Ishikawa (cell line): ENCODE data around the gene CMTM8.

Experiments used
- CEBPB ChIP-seq: IDR thresholded peaks from 2 replicates; pipeline ENCODE4 v1.6.1; 2012
- CREB1 ChIP-seq: IDR thresholded peaks from 2 replicates; pipeline ENCODE4 v1.6.1; 2012; ENCODE audit warnings: low read depth
- EGR1 ChIP-seq: IDR thresholded peaks from 2 replicates; pipeline ENCODE4 v1.6.1; 2012
- EP300 ChIP-seq: IDR thresholded peaks from 2 replicates; pipeline ENCODE4 v1.6.1; 2012; ENCODE audit warnings: borderline replicate concordance
- FOXM1 ChIP-seq: IDR thresholded peaks from 2 replicates; pipeline ENCODE4 v1.6.1; 2012; ENCODE audit warnings: low read depth, borderline replicate concordance
- NFIC ChIP-seq: IDR thresholded peaks from 2 replicates; pipeline ENCODE4 v1.6.1; 2012
- RAD21 ChIP-seq: IDR thresholded peaks from 2 replicates; pipeline ENCODE4 v1.6.1; 2012; ENCODE audit warnings: low read depth
- REST ChIP-seq: IDR thresholded peaks from 2 replicates; pipeline ENCODE4 v1.6.1; 2012; ENCODE audit warnings: low read depth, mild to moderate bottlenecking
- TAF1 ChIP-seq: IDR thresholded peaks from 2 replicates; pipeline ENCODE4 v1.6.1; 2012; ENCODE audit warnings: low read depth, mild to moderate bottlenecking
- TEAD4 ChIP-seq: IDR thresholded peaks from 2 replicates; pipeline ENCODE4 v1.6.1; 2012
- USF1 ChIP-seq: IDR thresholded peaks from 2 replicates; pipeline ENCODE4 v1.6.1; 2012
- YY1 ChIP-seq: IDR thresholded peaks from 2 replicates; pipeline ENCODE4 v1.6.1; 2012; ENCODE audit warnings: low read depth

GRCh38 chr3:32309654-32310242, 71.3 kb downstream of the CMTM8 start:
- TF ChIP-seq EGR1 (no peak), REST (no peak), TAF1 (no peak), FOXM1 (no peak), CREB1 (no peak), YY1 (no peak), RAD21 (no peak), USF1 (no peak), EP300 (no peak), CEBPB (no peak), NFIC (no peak), TEAD4 (no peak)
